ENCODE data around the gene PRKAG1. TPM values are rescaled to one million over a fixed set of nuclear protein-coding genes. Genes with fewer than 3 reads are reported as not detected.

The PRKAG1 gene
- total RNA-seq, 1 donor from 2014 or later = 58.2 TPM

- H3K27ac Mint-ChIP-seq (ENCODE audit: unreplicated experiment) = no peak overlapping the region
- TF ChIP-seq, protein P1, sequence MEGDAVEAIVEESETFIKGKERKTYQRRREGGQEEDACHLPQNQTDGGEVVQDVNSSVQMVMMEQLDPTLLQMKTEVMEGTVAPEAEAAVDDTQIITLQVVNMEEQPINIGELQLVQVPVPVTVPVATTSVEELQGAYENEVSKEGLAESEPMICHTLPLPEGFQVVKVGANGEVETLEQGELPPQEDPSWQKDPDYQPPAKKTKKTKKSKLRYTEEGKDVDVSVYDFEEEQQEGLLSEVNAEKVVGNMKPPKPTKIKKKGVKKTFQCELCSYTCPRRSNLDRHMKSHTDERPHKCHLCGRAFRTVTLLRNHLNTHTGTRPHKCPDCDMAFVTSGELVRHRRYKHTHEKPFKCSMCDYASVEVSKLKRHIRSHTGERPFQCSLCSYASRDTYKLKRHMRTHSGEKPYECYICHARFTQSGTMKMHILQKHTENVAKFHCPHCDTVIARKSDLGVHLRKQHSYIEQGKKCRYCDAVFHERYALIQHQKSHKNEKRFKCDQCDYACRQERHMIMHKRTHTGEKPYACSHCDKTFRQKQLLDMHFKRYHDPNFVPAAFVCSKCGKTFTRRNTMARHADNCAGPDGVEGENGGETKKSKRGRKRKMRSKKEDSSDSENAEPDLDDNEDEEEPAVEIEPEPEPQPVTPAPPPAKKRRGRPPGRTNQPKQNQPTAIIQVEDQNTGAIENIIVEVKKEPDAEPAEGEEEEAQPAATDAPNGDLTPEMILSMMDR (IDR thresholded peaks at IDR 0.05; ENCODE audit: partially characterized antibody, unreplicated experiment) = no peak
- peaks cover 1% of the 10 kb centered on the region for H3K27me3 Mint-ChIP-seq (ENCODE audit: unreplicated experiment)
- no peak for DNase-seq
- H3K9me3 Mint-ChIP-seq (ENCODE audit: unreplicated experiment) = peaks cover 6% of the 10 kb centered on the region
- H3K36me3 Mint-ChIP-seq (ENCODE audit: unreplicated experiment) = no peaks in the 10 kb centered on the region
- H3K4me1 Mint-ChIP-seq (ENCODE audit: low read depth, unreplicated experiment) = peaks cover 2% of the 10 kb centered on the region
- H3K4me3 Mint-ChIP-seq (ENCODE audit: unreplicated experiment) = no peak overlapping the region
Measured at GRCh38 chr12:49031573-49032161, 13.1 kb upstream of the PRKAG1 start.

GRCh38 chr12:49030714-49031572 lies 12.4 kb upstream of the PRKAG1 start:
- TF ChIP-seq, protein P1 (IDR thresholded peaks at IDR 0.05; ENCODE audit: partially characterized antibody, unreplicated experiment) = no peak
- H3K27ac Mint-ChIP-seq (ENCODE audit: unreplicated experiment) = no peak overlapping the region
- H3K4me1 Mint-ChIP-seq (ENCODE audit: low read depth, unreplicated experiment) = peaks cover 2% of the 10 kb centered on the region
- peaks cover 6% of the 10 kb centered on the region for H3K9me3 Mint-ChIP-seq (ENCODE audit: unreplicated experiment)
- DNase-seq = no peak
- H3K4me3 Mint-ChIP-seq (ENCODE audit: unreplicated experiment) = no peak overlapping the region
- H3K27me3 Mint-ChIP-seq (ENCODE audit: unreplicated experiment) = peaks cover 1% of the 10 kb centered on the region
- H3K36me3 Mint-ChIP-seq (ENCODE audit: unreplicated experiment) = no peaks in the 10 kb centered on the region

- Mint-ChIP-seq H3K27me3 (ENCODE audit: unreplicated experiment) (peaks cover 1% of the 10 kb centered on the region), H3K4me1 (ENCODE audit: low read depth, unreplicated experiment) (peaks cover 2% of the 10 kb centered on the region), H3K9me3 (ENCODE audit: unreplicated experiment) (peaks cover 6% of the 10 kb centered on the region), H3K36me3 (ENCODE audit: unreplicated experiment) (no peaks in the 10 kb centered on the region), H3K4me3 (ENCODE audit: unreplicated experiment) (no peak overlapping the region), H3K27ac (ENCODE audit: unreplicated experiment) (no peak overlapping the region)
- no peak for DNase-seq
- TF ChIP-seq, protein P1 (IDR thresholded peaks at IDR 0.05; ENCODE audit: partially characterized antibody, unreplicated experiment) = no peak
Measured at GRCh38 chr12:49030119-49030518, 11.5 kb upstream of the PRKAG1 start.

GRCh38 chr12:49028666-49029275 lies 10.2 kb upstream of the PRKAG1 start:
- peaks cover 2% of the 10 kb centered on the region for H3K4me1 Mint-ChIP-seq (ENCODE audit: low read depth, unreplicated experiment)
- no peaks in the 10 kb centered on the region for H3K36me3 Mint-ChIP-seq (ENCODE audit: unreplicated experiment)
- DNase-seq = no peak
- H3K27ac Mint-ChIP-seq (ENCODE audit: unreplicated experiment) = no peak overlapping the region
- H3K4me3 Mint-ChIP-seq (ENCODE audit: unreplicated experiment) = no peak overlapping the region
- TF ChIP-seq, protein P1 (IDR thresholded peaks at IDR 0.05; ENCODE audit: partially characterized antibody, unreplicated experiment) = no peak
- peaks cover 1% of the 10 kb centered on the region for H3K27me3 Mint-ChIP-seq (ENCODE audit: unreplicated experiment)
- H3K9me3 Mint-ChIP-seq (ENCODE audit: unreplicated experiment) = peaks cover 6% of the 10 kb centered on the region

Measured in glutamatergic neuron (in vitro differentiated cells).